ENCODE data around the gene KRT4. TPM values are rescaled to one million over a fixed set of nuclear protein-coding genes. Genes with fewer than 3 reads are reported as not detected.

The KRT4 gene
- total and polyA plus RNA-seq, 2 experiments from 2014 or later, result 0.22 TPM; not detected in 1

- no peaks in the 10 kb centered on the region for H3K36me3 ChIP-seq (ENCODE audit: low read depth)
- H3K4me1 ChIP-seq (ENCODE audit: insufficient read depth), result peaks cover 31% of the 10 kb centered on the region
- H3K27me3 ChIP-seq (replicated peaks; ENCODE audit: insufficient read depth), result no peaks in the 10 kb centered on the region
- H2AFZ ChIP-seq, result no peak overlapping the region
- peaks cover 8% of the 10 kb centered on the region; the same call in 1 of the 2 replicates for H3F3A ChIP-seq (ENCODE audit: insufficient read depth)
- H3K9me3 ChIP-seq (ENCODE audit: low read depth), result no peaks in the 10 kb centered on the region
- 58 to 70% methylated on average over 3 of the region's 3 CpGs for WGBS, 2 experiments (ENCODE audit: low coverage in 1 of 2, low lambda C conversion rate in 2 of 2, missing lambda C conversion rate in 2 of 2)
- no peaks in the 10 kb centered on the region for H3K79me2 ChIP-seq (ENCODE audit: insufficient read depth)
- TF ChIP-seq EZH2 (IDR thresholded peaks at IDR 0.05; ENCODE audit: insufficient read depth, poor library complexity, severe bottlenecking) (no peak), EZH2phosphoT487 (IDR thresholded peaks at IDR 0.05; ENCODE audit: insufficient read depth, low read depth) (no peak)
- no peak overlapping the region for H3K27ac ChIP-seq
- no peak overlapping the region for H3K4me3 ChIP-seq
- in situ Hi-C loops (cut with MboI), result no loop called here
- no peaks in the 10 kb centered on the region; the same call in 1 of the 2 replicates for H3K9me2 ChIP-seq (ENCODE audit: insufficient read depth)
- no peak for DNase-seq
- H3K9ac ChIP-seq, result no peak overlapping the region
- no peak overlapping the region for H3K4me2 ChIP-seq (ENCODE audit: unreplicated experiment)
- no peaks in the 10 kb centered on the region for H4K20me1 ChIP-seq (ENCODE audit: insufficient read depth)
Observed at GRCh38 chr12:52832451-52832850, 18.5 kb upstream of the KRT4 start.

- Histone ChIP-seq H3K4me2 (ENCODE audit: unreplicated experiment) (no peak overlapping the region), H3F3A (ENCODE audit: insufficient read depth) (peaks cover 8% of the 10 kb centered on the region; the same call in 1 of the 2 replicates), H4K20me1 (ENCODE audit: insufficient read depth) (no peaks in the 10 kb centered on the region), H3K9me3 (ENCODE audit: low read depth) (no peaks in the 10 kb centered on the region), H3K27ac (no peak overlapping the region), H3K4me3 (no peak overlapping the region), H3K36me3 (ENCODE audit: low read depth) (no peaks in the 10 kb centered on the region), H3K9ac (no peak overlapping the region), H3K79me2 (ENCODE audit: insufficient read depth) (no peaks in the 10 kb centered on the region), H3K27me3 (replicated peaks; ENCODE audit: insufficient read depth) (no peaks in the 10 kb centered on the region), H2AFZ (no peak overlapping the region), H3K9me2 (ENCODE audit: insufficient read depth) (no peaks in the 10 kb centered on the region; the same call in 1 of the 2 replicates), H3K4me1 (ENCODE audit: insufficient read depth) (peaks cover 19% of the 10 kb centered on the region)
- in situ Hi-C loops (cut with MboI), result no loop called here
- DNase-seq, result no peak
- no peak for TF ChIP-seq EZH2phosphoT487 (IDR thresholded peaks at IDR 0.05; ENCODE audit: insufficient read depth, low read depth)
- TF ChIP-seq EZH2 (IDR thresholded peaks at IDR 0.05; ENCODE audit: insufficient read depth, poor library complexity, severe bottlenecking), result no peak
- 62 to 68% methylated on average over 7 of the region's 7 CpGs for WGBS, 2 experiments (ENCODE audit: low coverage in 1 of 2, low lambda C conversion rate in 2 of 2, missing lambda C conversion rate in 2 of 2)
Observed at GRCh38 chr12:52831251-52831650, 17.3 kb upstream of the KRT4 start.

GRCh38 chr12:52829986-52830770, 16.3 kb upstream of the KRT4 start:
- in situ Hi-C loops (cut with MboI), result no loop called here
- H3K36me3 ChIP-seq (ENCODE audit: low read depth), result no peaks in the 10 kb centered on the region
- no peaks in the 10 kb centered on the region for H3K79me2 ChIP-seq (ENCODE audit: insufficient read depth)
- H2AFZ ChIP-seq, result no peak overlapping the region
- H4K20me1 ChIP-seq (ENCODE audit: insufficient read depth), result no peaks in the 10 kb centered on the region
- no peaks in the 10 kb centered on the region for H3K9me3 ChIP-seq (ENCODE audit: low read depth)
- H3K4me1 ChIP-seq (ENCODE audit: insufficient read depth), result peaks cover 10% of the 10 kb centered on the region; the same call in 1 of the 2 replicates
- H3F3A ChIP-seq (ENCODE audit: insufficient read depth), result peaks cover 8% of the 10 kb centered on the region; the same call in 1 of the 2 replicates
- no peak overlapping the region for H3K27ac ChIP-seq
- DNase-seq, result no peak
- 71 to 72% methylated on average over 8 of the region's 8 CpGs for WGBS, 2 experiments (ENCODE audit: low coverage in 1 of 2, low lambda C conversion rate in 2 of 2, missing lambda C conversion rate in 2 of 2)
- TF ChIP-seq EZH2 (IDR thresholded peaks at IDR 0.05; ENCODE audit: insufficient read depth, poor library complexity, severe bottlenecking) (no peak), EZH2phosphoT487 (IDR thresholded peaks at IDR 0.05; ENCODE audit: insufficient read depth, low read depth) (no peak)
- H3K4me3 ChIP-seq, result no peak overlapping the region
- no peaks in the 10 kb centered on the region; the same call in 1 of the 2 replicates for H3K9me2 ChIP-seq (ENCODE audit: insufficient read depth)
- no peak overlapping the region for H3K9ac ChIP-seq
- no peaks in the 10 kb centered on the region for H3K27me3 ChIP-seq (replicated peaks; ENCODE audit: insufficient read depth)
- no peak overlapping the region for H3K4me2 ChIP-seq (ENCODE audit: unreplicated experiment)

- H2AFZ ChIP-seq, result no peak overlapping the region
- H3K79me2 ChIP-seq (ENCODE audit: insufficient read depth), result no peaks in the 10 kb centered on the region
- TF ChIP-seq EZH2phosphoT487 (IDR thresholded peaks at IDR 0.05; ENCODE audit: insufficient read depth, low read depth) (no peak), EZH2 (IDR thresholded peaks at IDR 0.05; ENCODE audit: insufficient read depth, poor library complexity, severe bottlenecking) (no peak)
- no peaks in the 10 kb centered on the region for H3K36me3 ChIP-seq (ENCODE audit: low read depth)
- H3K27me3 ChIP-seq (replicated peaks; ENCODE audit: insufficient read depth), result no peaks in the 10 kb centered on the region
- no peaks in the 10 kb centered on the region for H3K9me3 ChIP-seq (ENCODE audit: low read depth)
- in situ Hi-C loops (cut with MboI), result no loop called here
- WGBS, 2 experiments (ENCODE audit: low coverage in 1 of 2, low lambda C conversion rate in 2 of 2, missing lambda C conversion rate in 2 of 2), result 1 to 8% methylated on average over 2 of the region's 2 CpGs
- peaks cover 10% of the 10 kb centered on the region; the same call in 1 of the 2 replicates for H3K4me1 ChIP-seq (ENCODE audit: insufficient read depth)
- H3K27ac ChIP-seq, result no peak overlapping the region
- no peaks in the 10 kb centered on the region for H4K20me1 ChIP-seq (ENCODE audit: insufficient read depth)
- H3F3A ChIP-seq (ENCODE audit: insufficient read depth), result peaks cover 8% of the 10 kb centered on the region; the same call in 1 of the 2 replicates
- H3K9me2 ChIP-seq (ENCODE audit: insufficient read depth), result no peaks in the 10 kb centered on the region; the same call in 1 of the 2 replicates
- no peak overlapping the region for H3K9ac ChIP-seq
- DNase-seq, result peak; percentile 45
- H3K4me2 ChIP-seq (ENCODE audit: unreplicated experiment), result no peak overlapping the region
- no peak overlapping the region for H3K4me3 ChIP-seq
Observed at GRCh38 chr12:52828591-52829021, 14.7 kb upstream of the KRT4 start.

All from GM23248 (cell line).